SK-N-SH (cell line): ENCODE results near the gene ENOX1. TPM values are rescaled to one million over a fixed set of nuclear protein-coding genes. Genes with fewer than 3 reads are reported as not detected.

Experiments used
- CTCF ChIA-PET: fragments of 300-600, 350-600 bp; formaldehyde crosslinking; extraction: SDS; loops from one replicate; lab custom pipeline; 2021; lab: Yijun Ruan, JAX
- POLR2A ChIA-PET: fragments of 350-600 bp; sonication (Branson Sonifier 250); formaldehyde crosslinking; extraction: SDS; loops from one replicate; lab custom pipeline; 2020; ENCODE audit warnings: antibody characterized with exemption, inconsistent platforms; lab: Yijun Ruan, JAX
- DNase-seq: peaks from one replicate; pipeline ENCODE4 v3.0.0; 2012
- H2AFZ ChIP-seq: fragments of 200-600 bp; sonication (generic); 2 replicates; pipeline ENCODE4 v1.8.1; 2016; ENCODE audit warnings: antibody characterized with exemption, mild to moderate bottlenecking, low read depth
- H3F3A ChIP-seq: fragments of 200-600 bp; sonication (generic); replicated peaks from 2 replicates; pipeline ENCODE3; 2016; ENCODE audit warnings: antibody characterized with exemption, mild to moderate bottlenecking; ENCODE audit not compliant: insufficient read depth
- H3K27ac ChIP-seq, 2 experiments: fragments of 200-500 bp in 1 of 2; fragments of 200-600 bp in 1 of 2; sonication (Bioruptor generic) in 1 of 2; sonication (generic), shearing (Covaris generic) in 1 of 2; 2 replicates each; pipeline versions ENCODE4 v1.5.1 to v1.6.1; 2014 to 2016; ENCODE audit warnings: low read depth in 2 of 2, inconsistent platforms in 1 of 2, low read length in 1 of 2, mild to moderate bottlenecking in 1 of 2, mixed read lengths in 1 of 2
- H3K27me3 ChIP-seq: fragments of 200-600 bp; sonication (generic), shearing (Covaris generic); 2 replicates; pipeline ENCODE4 v1.6.1; 2016; ENCODE audit warnings: mixed run types; ENCODE audit not compliant: insufficient read depth
- H3K36me3 ChIP-seq, 2 experiments: fragments of 200-500 bp in 1 of 2; fragments of 200-600 bp in 1 of 2; sonication (Bioruptor generic) in 1 of 2; sonication (generic) in 1 of 2; replicated peaks in 1 of 2; 2 replicates each; pipeline versions ENCODE3 to v1.5.1; 2014 to 2016; ENCODE audit warnings: low read length in 1 of 2, mild to moderate bottlenecking in 1 of 2; ENCODE audit not compliant: insufficient read depth in 2 of 2, control insufficient read depth in 1 of 2
- H3K4me1 ChIP-seq, 2 experiments: fragments of 200-500 bp in 1 of 2; fragments of 200-600 bp in 1 of 2; sonication (Bioruptor generic) in 1 of 2; sonication (generic), shearing (Covaris generic) in 1 of 2; 2 replicates each; pipeline versions ENCODE4 v1.5.1 to v1.6.1; 2014 to 2016; ENCODE audit warnings: low read depth in 1 of 2, low read length in 1 of 2, mixed run types in 1 of 2; ENCODE audit not compliant: insufficient read depth in 2 of 2, control insufficient read depth in 1 of 2
- H3K4me2 ChIP-seq: fragments of 200-600 bp; sonication (generic), shearing (Covaris generic); 2 replicates; pipeline ENCODE4 v1.6.1; 2017; ENCODE audit warnings: mixed run types
- H3K4me3 ChIP-seq, 2 experiments: fragments of 200-500 bp in 1 of 2; fragments of 200-600 bp in 1 of 2; sonication (Bioruptor generic) in 1 of 2; sonication (generic), shearing (Covaris generic) in 1 of 2; 2 replicates each; pipeline versions ENCODE4 v1.5.1 to v1.8.1; 2014 to 2016; ENCODE audit warnings: low read depth in 2 of 2, inconsistent platforms in 1 of 2, low read length in 1 of 2, mild to moderate bottlenecking in 1 of 2, mixed read lengths in 1 of 2, moderate library complexity in 1 of 2
- H3K79me2 ChIP-seq: fragments of 200-600 bp; sonication (generic); 2 replicates; pipeline ENCODE4 v1.8.1; 2017; ENCODE audit warnings: mild to moderate bottlenecking; ENCODE audit not compliant: insufficient read depth
- H3K9ac ChIP-seq: fragments of 200-600 bp; sonication (generic); 2 replicates; pipeline ENCODE4 v1.6.1; 2017; ENCODE audit warnings: mixed run types
- H3K9me2 ChIP-seq: fragments of 200-600 bp; sonication (generic); 2 replicates; pipeline ENCODE4 v1.6.1; 2017; ENCODE audit warnings: mixed run types
- H3K9me3 ChIP-seq: fragments of 200-600 bp; sonication (generic); 2 replicates; pipeline ENCODE4 v1.6.1; 2017; ENCODE audit warnings: mixed run types, mild to moderate bottlenecking, moderate library complexity
- H4K20me1 ChIP-seq: fragments of 200-600 bp; sonication (generic); 2 replicates; pipeline ENCODE4 v1.6.1; 2017; ENCODE audit warnings: mild to moderate bottlenecking, mixed run types; ENCODE audit not compliant: insufficient read depth
- CHD2 ChIP-seq: fragments of 150-350 bp; IDR thresholded peaks from 2 replicates; pipeline ENCODE4 v1.6.1; 2018; ENCODE audit warnings: low read length; ENCODE audit not compliant: partially characterized antibody
- ELF1 ChIP-seq: IDR thresholded peaks from 2 replicates; pipeline ENCODE4 v1.4.0; 2012
- EP300 ChIP-seq, 2 experiments: IDR thresholded peaks; 2 replicates each; pipeline versions ENCODE4 v1.4.0 to v1.6.1; 2012; ENCODE audit warnings: borderline replicate concordance in 1 of 2, low read depth in 1 of 2, low read length in 1 of 2
- EZH2phosphoT487 ChIP-seq: fragments of 200-600 bp; sonication (generic); IDR thresholded peaks from 2 replicates; pipeline ENCODE4 v1.6.1; 2017; ENCODE audit warnings: low read depth, mixed run types, mild to moderate bottlenecking, antibody characterized with exemption, moderate library complexity, borderline replicate concordance
- FOSL2 ChIP-seq: IDR thresholded peaks from 2 replicates; pipeline ENCODE4 v1.4.0; 2012; ENCODE audit warnings: low read depth, mild to moderate bottlenecking, moderate library complexity, borderline replicate concordance
- FOXJ3 ChIP-seq: sonication (generic); formaldehyde crosslinking; IDR thresholded peaks from 2 replicates; pipeline ENCODE4 v1.5.1; 2020; ENCODE audit warnings: mild to moderate bottlenecking, missing genetic modification reagents
- FOXM1 ChIP-seq: IDR thresholded peaks from 2 replicates; pipeline ENCODE4 v1.4.0; 2012; ENCODE audit warnings: low read depth, mild to moderate bottlenecking
- GATA2 ChIP-seq: sonication (generic); formaldehyde crosslinking; IDR thresholded peaks from 2 replicates; pipeline ENCODE4 v1.5.0; 2020; ENCODE audit warnings: mild to moderate bottlenecking, missing genetic modification reagents
- IRF3 ChIP-seq: fragments of 150-350 bp; IDR thresholded peaks from 2 replicates; pipeline ENCODE4 v1.6.1; 2016; ENCODE audit warnings: mild to moderate bottlenecking, low read depth, low read length
- JUND ChIP-seq: IDR thresholded peaks from 2 replicates; pipeline ENCODE4 v1.4.0; 2012
- MAX ChIP-seq: IDR thresholded peaks from 2 replicates; pipeline ENCODE4 v1.4.0; 2012; ENCODE audit warnings: low read depth
- MEF2A ChIP-seq: IDR thresholded peaks from 2 replicates; pipeline ENCODE4 v1.4.0; 2012; ENCODE audit warnings: low read depth, borderline replicate concordance
- NRF1 ChIP-seq: IDR thresholded peaks from 2 replicates; pipeline ENCODE4 v1.6.1; 2012; ENCODE audit warnings: low read depth, mild to moderate bottlenecking, low read length
- POLR2AphosphoS5 ChIP-seq: IDR thresholded peaks from 2 replicates; pipeline ENCODE4 v1.6.1; 2012; ENCODE audit warnings: low read depth, low read length
- RAD21 ChIP-seq: IDR thresholded peaks from 2 replicates; pipeline ENCODE4 v1.6.1; 2012; ENCODE audit warnings: mild to moderate bottlenecking, low read length
- RCOR1 ChIP-seq: fragments of 150-350 bp; IDR thresholded peaks from 2 replicates; pipeline ENCODE4 v1.6.1; 2017; ENCODE audit warnings: antibody characterized with exemption, low read length
- RFX5 ChIP-seq: IDR thresholded peaks from 2 replicates; pipeline ENCODE4 v1.6.1; 2012; ENCODE audit warnings: mild to moderate bottlenecking, improper control_type of control experiment, low read length
- RXRA ChIP-seq: IDR thresholded peaks from 2 replicates; pipeline ENCODE4 v1.4.0; 2012; ENCODE audit warnings: low read depth, mild to moderate bottlenecking, borderline replicate concordance
- SMC3 ChIP-seq: IDR thresholded peaks from 2 replicates; pipeline ENCODE4 v1.6.1; 2012; ENCODE audit warnings: low read depth, low read length, improper control_type of control experiment
- TAF1 ChIP-seq: IDR thresholded peaks from 2 replicates; pipeline ENCODE4 v1.6.1; 2012; ENCODE audit warnings: low read depth, mild to moderate bottlenecking, low read length, moderate library complexity, borderline replicate concordance
- TEAD4 ChIP-seq: IDR thresholded peaks from 2 replicates; pipeline ENCODE4 v1.4.0; 2012; ENCODE audit warnings: mild to moderate bottlenecking, borderline replicate concordance; ENCODE audit not compliant: insufficient read depth
- WGBS: methylation state at CpG from one replicate; pipeline ENCODE4 v1.1.6; 2017; ENCODE audit warnings: low lambda C conversion rate; 5-methylcytosine and 5-hydroxymethylcytosine counted together
- polyA plus RNA-seq, 3 experiments: library from polyadenylated mRNA; depleted of rRNA; stranded (reverse); fragments of >200 nt; gene quantifications; 2 replicates each; pipeline ENCODE4 v1.2.3, GENCODE V29; 2012
- TF ChIP-seq, protein P1 (sequence below): fragments of 200-600 bp; sonication (generic); IDR thresholded peaks from 2 replicates; pipeline ENCODE4 v1.6.1; 2017; ENCODE audit warnings: antibody characterized with exemption, mild to moderate bottlenecking, moderate library complexity
- TF ChIP-seq, protein P2 (sequence below): IDR thresholded peaks from 2 replicates; pipeline ENCODE4 v1.4.0; 2012; ENCODE audit warnings: low read depth, borderline replicate concordance
- TF ChIP-seq, protein P3 (sequence below): IDR thresholded peaks from 2 replicates; pipeline ENCODE4; 2012

The ENOX1 gene
- polyA plus RNA-seq, 1 of the 3 experiments (the other 2 are of a cell fraction) = 5.8 TPM

DNA sequence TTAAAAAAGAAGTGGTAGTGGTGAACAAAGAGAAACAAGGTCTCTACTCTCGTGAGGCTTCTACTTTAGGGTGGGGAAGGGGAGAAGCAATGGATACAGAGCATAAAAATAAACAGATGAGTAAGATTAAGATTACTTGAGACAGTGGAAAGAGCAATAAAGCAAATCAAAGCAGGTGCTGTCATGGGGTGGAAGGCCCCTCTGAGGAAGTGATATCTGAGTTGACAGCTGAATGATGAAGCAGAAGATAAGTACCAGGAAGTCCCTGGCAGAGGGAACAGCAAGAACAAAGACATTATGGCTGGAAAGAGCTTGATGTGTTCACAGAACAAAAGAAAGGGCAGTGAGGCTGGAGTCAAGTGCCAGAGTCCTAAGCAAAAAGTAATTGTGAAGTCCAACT is 221.8 kb downstream of the ENOX1 start:
- Histone ChIP-seq H3K9ac (no peak overlapping the region), H3F3A (no peaks in the 10 kb centered on the region), H2AFZ (no peak overlapping the region), H3K4me2 (no peak overlapping the region), H3K4me1 (peaks cover 0 to 10% of the 10 kb centered on the region in 2 experiments; a peak in 1 of 4 replicates), H3K9me3 (no peaks in the 10 kb centered on the region), H3K27me3 (no peaks in the 10 kb centered on the region), H3K9me2 (no peaks in the 10 kb centered on the region), H3K4me3 (no peak overlapping the region), H3K79me2 (no peaks in the 10 kb centered on the region), H3K27ac (no peak overlapping the region), H4K20me1 (no peaks in the 10 kb centered on the region), H3K36me3 (no peaks in the 10 kb centered on the region)
- POLR2A ChIA-PET = no interaction called here
- WGBS = 58% methylated on average over 1 of the region's 1 CpG
- CTCF ChIA-PET = no interaction called here
- no peak for DNase-seq
- TF ChIP-seq MEF2A (no peak), JUND (no peak), NRF1 (no peak), RXRA (no peak), RFX5 (no peak), IRF3 (no peak), POLR2AphosphoS5 (no peak), TEAD4 (no peak), RAD21 (no peak), EP300 (IDR thresholded peaks at IDR 0.05; ENCODE audit: borderline replicate concordance in 1 of 2, low read depth in 1 of 2, low read length in 1 of 2) (no peak), EZH2phosphoT487 (no peak)
- TF ChIP-seq, protein P1, sequence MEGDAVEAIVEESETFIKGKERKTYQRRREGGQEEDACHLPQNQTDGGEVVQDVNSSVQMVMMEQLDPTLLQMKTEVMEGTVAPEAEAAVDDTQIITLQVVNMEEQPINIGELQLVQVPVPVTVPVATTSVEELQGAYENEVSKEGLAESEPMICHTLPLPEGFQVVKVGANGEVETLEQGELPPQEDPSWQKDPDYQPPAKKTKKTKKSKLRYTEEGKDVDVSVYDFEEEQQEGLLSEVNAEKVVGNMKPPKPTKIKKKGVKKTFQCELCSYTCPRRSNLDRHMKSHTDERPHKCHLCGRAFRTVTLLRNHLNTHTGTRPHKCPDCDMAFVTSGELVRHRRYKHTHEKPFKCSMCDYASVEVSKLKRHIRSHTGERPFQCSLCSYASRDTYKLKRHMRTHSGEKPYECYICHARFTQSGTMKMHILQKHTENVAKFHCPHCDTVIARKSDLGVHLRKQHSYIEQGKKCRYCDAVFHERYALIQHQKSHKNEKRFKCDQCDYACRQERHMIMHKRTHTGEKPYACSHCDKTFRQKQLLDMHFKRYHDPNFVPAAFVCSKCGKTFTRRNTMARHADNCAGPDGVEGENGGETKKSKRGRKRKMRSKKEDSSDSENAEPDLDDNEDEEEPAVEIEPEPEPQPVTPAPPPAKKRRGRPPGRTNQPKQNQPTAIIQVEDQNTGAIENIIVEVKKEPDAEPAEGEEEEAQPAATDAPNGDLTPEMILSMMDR = no peak
- TF ChIP-seq, protein P2, sequence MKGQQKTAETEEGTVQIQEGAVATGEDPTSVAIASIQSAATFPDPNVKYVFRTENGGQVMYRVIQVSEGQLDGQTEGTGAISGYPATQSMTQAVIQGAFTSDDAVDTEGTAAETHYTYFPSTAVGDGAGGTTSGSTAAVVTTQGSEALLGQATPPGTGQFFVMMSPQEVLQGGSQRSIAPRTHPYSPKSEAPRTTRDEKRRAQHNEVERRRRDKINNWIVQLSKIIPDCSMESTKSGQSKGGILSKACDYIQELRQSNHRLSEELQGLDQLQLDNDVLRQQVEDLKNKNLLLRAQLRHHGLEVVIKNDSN = no peak

- H4K20me1 ChIP-seq = no peaks in the 10 kb centered on the region
- no peaks in the 10 kb centered on the region for H3K4me1 ChIP-seq
- H3K36me3 ChIP-seq = no peaks in the 10 kb centered on the region
- H2AFZ ChIP-seq = no peak overlapping the region
- H3K27me3 ChIP-seq = no peaks in the 10 kb centered on the region
- no peaks in the 10 kb centered on the region for H3K9me3 ChIP-seq
- H3F3A ChIP-seq = no peaks in the 10 kb centered on the region
- no peak overlapping the region for H3K4me2 ChIP-seq
- H3K79me2 ChIP-seq = no peaks in the 10 kb centered on the region
- H3K4me3 ChIP-seq = no peak overlapping the region
- H3K9ac ChIP-seq = no peak overlapping the region
- no peak for DNase-seq
- 92% methylated on average over 4 of the region's 4 CpGs for WGBS
- no peak overlapping the region for H3K27ac ChIP-seq
- no peaks in the 10 kb centered on the region for H3K9me2 ChIP-seq
- POLR2A ChIA-PET = no interaction called here
- CTCF ChIA-PET = no interaction called here
- no peak for TF ChIP-seq GATA2
- TF ChIP-seq ELF1 = no peak
- TF ChIP-seq POLR2AphosphoS5 = no peak
- no peak for TF ChIP-seq NRF1
- TF ChIP-seq TAF1 = no peak
- no peak for TF ChIP-seq SMC3
- no peak for TF ChIP-seq TEAD4
- no peak for TF ChIP-seq RCOR1
- TF ChIP-seq, protein P3, sequence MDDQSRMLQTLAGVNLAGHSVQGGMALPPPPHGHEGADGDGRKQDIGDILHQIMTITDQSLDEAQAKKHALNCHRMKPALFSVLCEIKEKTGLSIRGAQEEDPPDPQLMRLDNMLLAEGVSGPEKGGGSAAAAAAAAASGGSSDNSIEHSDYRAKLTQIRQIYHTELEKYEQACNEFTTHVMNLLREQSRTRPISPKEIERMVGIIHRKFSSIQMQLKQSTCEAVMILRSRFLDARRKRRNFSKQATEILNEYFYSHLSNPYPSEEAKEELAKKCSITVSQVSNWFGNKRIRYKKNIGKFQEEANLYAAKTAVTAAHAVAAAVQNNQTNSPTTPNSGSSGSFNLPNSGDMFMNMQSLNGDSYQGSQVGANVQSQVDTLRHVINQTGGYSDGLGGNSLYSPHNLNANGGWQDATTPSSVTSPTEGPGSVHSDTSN = no peak
- no peak for TF ChIP-seq FOXJ3 (CRISPR knock-in tag)
- no peak for TF ChIP-seq MAX
- no peak for TF ChIP-seq FOXM1
- TF ChIP-seq CHD2 = no peak
- no peak for TF ChIP-seq RFX5
- TF ChIP-seq FOSL2 = no peak
Measured at GRCh38 chr13:43561081-43561480, 225.7 kb downstream of the ENOX1 start.
